Kidney tubule cell (primary cell): ENCODE data around the gene CRISPLD2.
"Not testable (repeated sequence)": the region's sequence is repeated elsewhere in the genome, so short reads cannot be mapped to it uniquely, and the experiment has no call there.

ENCODE experiments used
- DNase-seq: peaks from one replicate; pipeline ENCODE4 v3.0.0-alpha.2; 2018; ENCODE audit warnings: low spot score

Gene CRISPLD2

DNA sequence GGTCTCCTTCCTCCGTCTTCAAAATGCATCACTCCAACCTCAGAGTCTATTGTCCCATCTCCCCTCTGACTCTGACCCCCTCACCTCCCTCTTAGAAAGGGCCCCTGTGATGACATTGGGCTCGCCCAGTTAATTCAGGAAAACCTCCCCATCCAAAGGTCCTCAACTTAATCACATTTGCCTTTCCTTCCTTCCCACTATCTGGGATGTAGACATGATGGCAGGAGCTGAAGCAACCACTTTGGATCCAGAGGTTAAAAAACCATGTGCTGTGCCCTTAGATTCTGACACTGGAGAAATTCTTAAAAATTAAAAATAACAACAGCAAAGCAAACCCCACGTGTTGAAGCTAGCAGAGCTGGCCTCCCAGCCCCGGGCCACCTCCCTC is 111.3 kb downstream of the CRISPLD2 start:
- no peak for DNase-seq

DNA sequence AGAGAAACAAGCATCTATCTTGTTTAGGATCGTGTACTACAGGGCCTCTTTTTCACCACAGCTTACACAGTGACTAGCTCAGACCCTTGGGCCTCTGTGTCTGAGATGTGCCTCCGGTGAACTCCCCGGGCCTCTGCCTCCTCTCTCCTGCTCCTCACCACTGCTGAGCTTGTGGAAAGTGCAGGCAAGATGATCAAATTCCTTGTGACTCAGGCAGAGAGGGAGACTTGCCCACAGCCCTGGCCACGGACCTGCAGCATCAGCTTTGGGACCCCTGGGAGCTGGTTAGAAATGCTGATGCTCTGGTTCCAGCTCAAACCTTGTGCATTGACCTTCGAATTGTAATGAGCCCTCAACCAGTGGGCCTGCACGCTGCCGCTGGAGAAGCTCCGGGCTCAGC is 111.7 kb downstream of the CRISPLD2 start:
- no peak for DNase-seq

DNA sequence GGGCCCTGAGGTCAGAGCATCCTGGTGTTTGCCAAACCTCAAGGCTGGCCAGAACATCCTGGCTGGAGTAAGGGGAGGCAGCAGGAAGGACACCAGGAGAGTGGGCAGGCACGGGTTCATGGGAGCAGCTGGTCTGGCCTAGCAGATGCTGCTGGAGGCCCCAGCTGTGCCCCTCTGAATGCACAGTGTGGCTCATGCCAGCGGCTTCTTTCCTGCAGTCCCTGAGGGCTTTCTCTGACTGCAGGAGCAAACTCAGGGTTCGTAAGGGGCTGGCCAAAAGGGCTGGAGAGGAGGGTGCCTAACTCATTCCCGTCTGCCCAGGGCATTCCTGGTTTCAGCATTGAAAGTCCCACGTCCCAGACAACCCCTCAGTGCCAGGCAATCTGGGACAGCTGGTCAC is 112.9 kb downstream of the CRISPLD2 start:
- no peak for DNase-seq

DNA sequence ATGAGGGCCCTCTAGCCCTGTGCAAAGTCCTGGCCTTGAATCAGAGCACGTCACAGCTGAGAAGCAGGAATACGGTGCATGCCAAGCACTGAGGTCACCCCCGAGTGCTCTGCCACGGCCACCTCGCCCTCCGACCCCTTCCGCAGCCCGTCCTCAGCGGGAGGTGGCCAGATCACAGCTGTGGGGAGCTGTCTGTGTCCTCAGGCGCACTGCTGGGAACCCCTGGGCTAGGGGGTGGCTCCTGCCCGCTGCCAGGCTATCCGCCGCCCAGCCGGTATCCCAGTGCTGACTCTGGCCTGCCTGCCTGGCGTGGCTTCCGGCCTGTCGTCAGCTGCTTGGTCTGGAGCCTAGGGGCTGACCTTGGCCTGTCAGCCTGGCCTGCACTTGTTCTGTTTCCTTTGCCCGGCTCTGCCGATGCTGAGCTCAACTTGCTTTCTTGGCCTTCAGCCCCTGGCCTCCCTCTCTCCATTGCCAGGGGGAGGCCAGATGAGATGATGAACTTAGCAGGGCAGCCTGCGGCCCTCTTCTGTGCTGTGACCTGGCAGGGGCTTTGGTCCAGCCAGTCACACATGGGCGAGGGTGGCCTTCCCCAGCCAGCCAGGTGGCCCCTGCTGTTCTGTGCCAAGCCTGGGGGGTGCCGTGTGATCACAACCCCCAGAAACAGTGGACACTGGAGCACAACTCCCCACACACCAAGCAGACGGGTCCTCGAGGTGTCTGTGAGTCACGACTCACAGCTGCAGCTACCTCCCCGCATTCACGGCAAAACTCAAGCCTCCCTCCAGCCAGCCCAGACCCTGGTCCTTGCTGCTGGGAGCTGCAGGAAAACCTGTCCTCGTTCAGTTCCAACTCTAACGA is 114.2 kb downstream of the CRISPLD2 start:
- peak; percentile 18 for DNase-seq

DNA sequence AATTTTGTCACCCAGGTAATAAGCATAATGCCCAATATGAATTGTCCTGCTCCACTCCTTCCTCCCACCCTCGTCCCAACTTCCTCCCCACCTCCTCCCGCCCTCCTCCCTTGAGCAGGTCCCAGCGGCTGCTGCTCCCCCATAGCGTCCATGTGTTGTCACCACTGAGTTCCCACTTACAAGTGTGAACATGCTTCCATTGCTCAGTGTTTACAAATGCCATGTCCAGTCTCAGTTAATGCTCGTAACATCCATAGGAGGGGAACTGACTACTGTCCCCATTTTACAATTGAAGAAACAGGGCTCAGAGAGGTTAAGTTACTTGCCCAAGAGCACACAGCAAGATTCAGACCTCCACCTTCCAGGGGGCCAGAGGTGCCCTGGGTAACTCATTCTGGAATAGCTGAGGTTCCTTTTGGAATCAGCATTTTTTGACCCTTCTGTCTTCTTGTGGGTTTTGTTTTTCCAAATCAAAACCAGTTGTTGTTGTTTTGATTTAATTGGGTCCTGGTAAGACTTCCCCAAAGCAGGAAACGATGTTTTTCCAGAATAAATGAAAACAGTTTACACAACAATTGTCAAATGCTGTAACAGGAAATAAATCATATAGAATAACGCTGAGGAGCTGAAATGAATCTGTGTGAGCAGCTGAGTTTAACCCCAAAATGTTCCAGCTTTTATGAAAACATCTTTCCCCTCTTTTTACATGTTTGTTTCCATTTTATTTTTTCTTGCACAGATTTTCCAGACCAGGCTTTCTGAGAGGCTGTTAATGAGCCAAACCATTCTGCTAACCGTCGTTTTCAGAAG is 117.6 kb downstream of the CRISPLD2 start:
- DNase-seq = no peak

DNA sequence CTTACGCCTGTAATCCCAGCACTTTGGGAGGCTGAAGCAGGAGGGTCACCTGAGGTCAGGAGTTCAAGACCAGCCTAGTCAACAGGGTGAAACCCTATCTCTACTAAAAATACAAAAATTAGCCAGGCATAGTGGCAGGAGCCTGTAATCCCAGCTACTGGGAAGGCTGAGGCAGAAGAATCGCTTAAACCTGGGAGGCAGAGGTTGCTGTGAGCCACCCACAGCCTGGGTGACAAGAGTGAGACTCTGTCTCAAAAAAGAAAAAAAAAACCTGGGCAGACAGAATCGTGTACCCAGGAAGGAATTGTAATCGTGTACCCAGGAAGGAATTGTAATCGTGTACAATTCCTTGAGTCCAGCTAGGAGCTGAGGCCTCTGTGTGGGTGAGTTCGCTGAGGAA is 118.8 kb downstream of the CRISPLD2 start:
- DNase-seq = not testable (repeated sequence)

DNA sequence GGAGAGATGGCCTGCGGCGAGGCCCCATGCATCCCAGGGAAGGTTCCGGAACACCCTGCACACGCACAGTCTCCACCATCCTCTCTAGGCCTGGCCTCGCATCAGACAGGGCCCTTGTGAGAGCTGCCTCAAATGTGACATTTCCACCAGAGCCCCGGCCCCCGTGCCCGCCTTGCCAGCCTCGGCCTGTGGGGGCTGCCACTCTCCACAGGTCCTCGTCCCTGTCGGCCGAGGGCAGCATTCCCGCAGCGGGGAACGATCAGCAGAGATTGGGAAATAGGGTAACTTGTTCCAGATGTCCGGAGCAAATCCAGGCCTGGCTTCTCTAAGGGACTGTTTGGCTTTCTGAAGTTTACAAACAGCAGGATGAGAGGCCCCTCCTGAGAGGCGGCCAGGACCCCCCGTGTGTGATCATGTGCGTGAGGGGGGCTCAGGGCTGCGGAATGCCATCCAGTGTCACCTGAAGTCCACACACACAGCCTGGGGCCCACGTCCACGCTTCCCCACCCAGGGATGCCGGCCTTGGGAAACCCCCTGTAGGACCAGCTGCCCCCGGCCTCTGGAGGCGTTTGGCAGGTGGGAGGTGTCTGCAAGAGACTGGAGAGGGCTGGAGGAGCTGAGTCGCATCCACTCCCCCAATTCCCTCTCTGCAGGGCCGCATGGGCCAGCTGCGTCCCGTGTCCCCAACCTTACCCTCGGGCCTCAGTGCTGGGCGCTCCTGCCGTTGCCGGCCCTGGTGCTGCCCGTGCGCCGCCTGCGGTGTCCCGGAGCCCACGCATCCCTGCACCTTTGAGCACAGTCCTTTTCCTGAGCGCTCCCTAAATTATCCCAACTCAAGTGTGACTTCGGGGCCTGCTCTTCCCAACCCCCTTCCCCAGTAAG is 121.1 kb downstream of the CRISPLD2 start:
- no peak for DNase-seq

DNA sequence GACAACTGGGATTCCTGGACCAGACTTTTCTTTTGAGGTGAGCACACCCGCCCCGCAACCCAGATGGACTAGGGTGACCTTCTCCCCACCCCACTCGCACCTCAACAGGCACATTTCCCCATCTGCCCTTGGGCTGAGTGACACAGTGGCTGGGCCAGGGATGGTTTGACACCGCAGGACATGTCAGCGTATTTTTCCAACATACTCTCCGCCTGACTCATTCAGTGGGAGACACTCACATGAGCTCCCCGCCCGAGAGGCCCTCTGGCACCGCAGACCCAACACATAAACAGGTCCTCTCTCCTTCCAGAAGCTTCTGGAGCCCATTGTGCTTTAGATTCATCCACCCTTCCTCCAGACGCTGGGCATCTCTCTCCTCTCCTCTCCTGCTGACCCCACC is 122.1 kb downstream of the CRISPLD2 start:
- DNase-seq = no peak

DNA sequence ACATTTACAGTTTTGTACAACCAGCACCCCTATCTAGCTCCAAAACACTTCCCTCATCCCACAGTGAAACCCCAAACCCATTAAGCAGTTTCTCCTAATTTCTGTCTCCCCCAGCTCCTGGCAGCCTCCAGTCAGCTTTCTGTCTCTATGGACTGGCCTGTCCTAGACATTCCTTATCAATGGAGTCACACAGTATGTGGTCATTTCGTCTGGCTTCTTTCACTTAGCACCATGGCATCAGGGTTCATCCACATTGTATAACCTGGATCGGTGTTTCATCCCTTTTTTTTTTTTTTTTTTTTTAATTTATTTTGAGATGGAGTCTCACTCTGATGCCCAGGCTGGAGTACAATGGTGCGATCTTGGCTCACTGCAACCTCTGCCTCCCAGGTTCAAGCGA is 123.0 kb downstream of the CRISPLD2 start:
- peak; percentile 9 for DNase-seq

DNA sequence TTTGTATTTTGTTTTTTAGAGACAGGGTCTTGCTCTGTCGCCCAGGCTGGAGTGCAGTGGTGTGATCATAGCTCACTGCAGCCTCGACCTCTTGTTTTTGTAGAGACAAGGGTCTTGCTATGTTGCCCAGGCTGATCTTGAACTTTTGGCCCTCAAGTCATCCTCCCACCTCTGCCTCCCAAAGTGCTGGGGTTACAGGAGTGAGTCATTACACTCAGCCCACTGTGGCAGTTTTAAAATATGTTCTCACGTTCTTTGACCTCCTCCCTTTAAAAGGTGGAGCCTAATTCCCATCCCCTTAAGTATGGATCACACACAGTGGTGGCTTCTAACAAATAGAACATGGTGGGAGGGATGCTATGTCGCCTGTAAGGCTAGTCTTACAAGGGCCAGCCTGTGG is 123.8 kb downstream of the CRISPLD2 start:
- DNase-seq = no peak

DNA sequence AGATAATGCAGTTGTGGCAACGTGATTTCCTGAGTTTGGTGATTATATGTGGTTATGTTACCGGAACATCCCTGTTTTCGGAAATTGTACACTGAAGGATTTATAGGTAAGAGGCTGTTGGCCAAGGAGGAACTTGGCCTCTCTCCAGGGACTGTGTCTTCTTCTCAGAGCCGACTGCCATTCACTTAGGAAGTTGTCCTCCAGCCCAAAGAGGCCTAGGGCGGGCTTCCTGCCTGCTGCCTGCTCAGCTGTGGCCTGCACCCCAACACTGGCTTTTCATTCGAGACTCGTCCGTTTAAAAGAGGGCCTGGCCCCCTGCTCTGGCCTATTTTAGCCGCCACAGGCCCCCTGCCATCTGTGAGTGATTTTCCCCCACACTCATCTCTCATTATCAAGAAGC is 127.2 kb downstream of the CRISPLD2 start:
- no peak for DNase-seq

DNA sequence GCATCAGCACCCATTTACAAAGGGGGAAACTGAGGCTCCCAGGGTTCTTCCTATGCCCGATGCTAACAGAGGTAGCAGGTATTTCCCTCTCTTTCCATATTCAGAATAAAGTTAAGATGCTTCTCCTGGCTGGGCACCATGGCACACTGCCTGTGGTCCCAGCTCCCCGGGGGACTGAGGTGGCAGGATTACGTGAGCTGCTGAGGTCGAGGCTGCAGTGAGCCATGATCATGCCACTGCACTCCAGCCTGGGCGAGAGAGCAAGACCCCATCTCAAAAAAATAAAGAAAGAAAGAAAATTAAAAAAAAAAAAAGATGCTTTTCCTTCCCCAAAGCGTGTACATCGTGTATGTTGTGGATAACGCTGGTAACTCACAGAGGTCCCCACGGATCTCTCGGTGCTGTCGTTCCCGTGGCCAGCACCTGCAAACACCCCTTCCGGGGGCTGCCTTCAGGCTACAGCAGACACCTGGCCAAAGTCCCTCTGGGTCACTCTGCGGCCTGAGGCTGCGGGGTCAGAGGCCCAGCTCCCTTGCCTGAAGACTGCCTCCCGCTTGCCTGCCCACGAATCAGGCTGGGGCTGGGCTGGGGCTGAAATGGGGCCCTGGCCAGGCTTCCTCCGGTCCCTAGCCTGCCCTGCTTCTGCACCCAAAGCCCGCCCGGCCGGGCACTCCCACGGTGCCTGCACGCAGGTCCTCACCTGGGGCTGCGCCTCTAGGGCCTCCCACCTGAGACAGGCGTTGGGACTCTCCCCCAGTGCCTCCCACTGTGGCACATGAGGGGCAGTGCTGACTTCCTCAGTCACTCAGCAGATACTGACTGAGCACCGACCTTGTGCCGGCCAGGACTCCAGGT is 128.4 kb downstream of the CRISPLD2 start:
- DNase-seq = no peak

DNA sequence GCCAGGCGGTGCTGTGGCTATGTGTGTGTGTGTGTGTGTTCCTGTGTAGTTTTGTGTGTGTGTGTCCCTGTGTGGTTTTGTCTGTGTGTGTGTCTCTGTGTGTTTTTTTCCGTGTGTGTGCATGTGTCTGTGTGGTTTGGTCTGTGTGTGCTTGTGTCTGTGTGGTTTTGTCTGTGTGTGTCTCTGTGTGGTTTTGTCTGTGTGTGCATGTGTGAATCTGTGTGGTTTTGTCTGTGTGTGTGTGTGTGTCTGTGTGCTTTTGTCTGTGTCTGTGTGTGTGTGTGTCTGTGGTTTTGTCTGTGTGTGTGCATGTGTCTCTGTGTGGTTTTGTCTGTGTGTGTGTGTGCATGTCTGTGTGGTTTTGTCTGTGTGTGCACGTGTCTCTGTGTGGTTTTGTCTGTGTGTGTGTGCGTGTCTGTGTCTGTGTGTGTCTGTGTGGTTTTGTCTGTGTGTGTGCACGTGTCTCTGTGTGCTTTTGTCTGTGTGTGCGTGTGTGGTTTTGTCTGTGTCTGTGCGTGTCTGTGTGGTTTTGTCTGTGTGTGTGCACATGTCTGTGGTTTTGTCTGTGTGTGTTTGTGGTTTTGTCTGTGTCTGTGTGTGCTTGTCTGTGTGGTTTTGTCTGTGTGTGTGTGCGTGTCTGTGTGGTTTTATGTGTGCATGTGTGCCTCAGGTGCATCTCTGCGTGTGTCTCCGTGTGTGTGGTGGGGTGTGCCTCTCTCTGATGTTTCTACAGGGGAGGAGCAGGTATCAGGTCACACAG is 129.2 kb downstream of the CRISPLD2 start:
- DNase-seq = no peak

DNA sequence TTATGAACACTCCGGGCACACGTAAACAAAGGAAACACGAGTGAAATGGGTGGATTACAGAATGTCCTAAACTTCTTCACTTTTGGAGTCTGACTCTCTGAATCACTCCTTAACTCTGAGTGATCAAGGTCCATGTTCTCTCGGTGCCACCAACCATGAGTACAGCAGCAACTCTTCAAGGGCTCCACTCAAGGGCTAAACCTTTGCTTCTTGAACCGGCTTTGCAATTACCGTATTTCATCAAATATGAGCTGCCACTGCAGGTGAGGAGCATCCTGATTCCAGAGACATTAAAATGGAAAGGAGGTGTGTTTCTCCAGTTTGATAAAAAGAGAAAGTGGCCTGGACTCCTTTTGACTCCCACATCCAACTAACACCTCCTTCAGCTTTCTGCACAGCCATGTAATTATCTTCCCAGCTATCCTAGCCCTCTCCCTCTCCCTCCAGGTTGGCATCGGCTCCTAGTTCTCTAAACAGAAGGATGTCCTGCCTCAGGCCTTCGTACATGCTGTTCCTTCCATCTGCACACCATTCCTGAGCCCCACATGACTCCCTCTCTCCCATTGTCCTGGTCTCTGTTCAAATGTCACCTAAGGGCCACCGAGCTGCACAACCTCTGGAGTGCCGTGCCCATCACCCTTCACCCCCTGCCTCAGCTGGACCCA is 130.1 kb downstream of the CRISPLD2 start:
- DNase-seq = no peak

DNA sequence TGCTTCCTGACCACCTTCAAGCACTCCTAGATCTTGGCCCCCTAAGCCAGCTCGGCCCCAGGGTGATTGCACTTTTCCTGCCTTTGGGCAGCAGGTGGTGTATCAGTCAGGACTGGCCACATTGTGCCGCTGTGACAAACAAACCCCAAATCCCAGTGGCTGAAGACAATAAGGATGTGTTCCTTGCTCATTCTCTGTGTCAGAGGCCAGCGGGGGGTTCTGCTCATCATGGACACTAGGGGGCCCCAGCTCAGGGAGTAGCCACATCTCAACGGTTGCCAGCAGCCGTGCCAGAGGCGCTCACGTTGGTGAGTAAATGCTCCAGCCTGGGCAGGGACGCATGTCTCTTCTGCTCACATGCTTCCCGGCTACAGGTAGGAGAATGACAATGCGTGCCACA is 131.1 kb downstream of the CRISPLD2 start:
- peak; percentile 32 for DNase-seq

DNA sequence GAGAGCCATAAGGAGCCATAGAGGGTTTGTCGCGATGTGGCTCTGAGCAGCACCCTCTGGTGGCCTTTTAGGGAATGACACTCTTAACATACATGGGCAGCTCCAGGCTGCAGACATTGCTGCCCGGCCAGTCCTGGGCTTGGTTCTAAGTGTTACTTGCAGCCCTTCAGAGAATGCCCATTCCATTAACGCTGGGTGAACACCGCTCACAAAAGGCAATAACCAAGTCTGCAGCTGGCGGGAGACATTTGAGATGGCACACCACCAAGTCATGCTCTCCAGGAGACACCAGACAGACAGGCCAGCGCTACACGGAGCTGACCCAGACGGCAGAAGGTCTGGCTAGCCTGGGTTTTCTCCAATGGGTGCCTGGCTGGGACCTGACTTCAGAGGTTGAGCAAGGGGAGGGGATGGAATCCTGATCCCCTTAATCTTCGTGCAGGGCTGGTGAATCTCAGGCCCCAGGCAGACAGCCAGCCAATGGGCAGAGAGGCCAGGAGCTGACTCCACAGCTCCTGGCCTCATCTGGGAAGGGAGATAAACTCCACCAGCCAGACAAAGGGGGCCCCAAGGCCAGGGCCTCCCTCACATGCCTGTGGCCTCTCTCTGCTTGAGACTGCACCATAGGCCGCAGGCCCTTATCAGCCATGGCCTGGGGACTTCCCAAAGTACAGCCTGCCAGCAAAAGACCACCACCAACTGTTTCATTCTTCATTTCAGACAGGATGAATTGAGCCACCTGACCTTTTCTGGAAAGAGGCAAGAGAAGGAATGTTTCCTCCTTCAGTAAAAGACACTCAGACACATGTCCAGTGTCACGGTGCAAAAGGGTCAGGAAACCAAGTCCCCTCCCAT is 132.8 kb downstream of the CRISPLD2 start:
- peak; percentile 82 for DNase-seq

DNA sequence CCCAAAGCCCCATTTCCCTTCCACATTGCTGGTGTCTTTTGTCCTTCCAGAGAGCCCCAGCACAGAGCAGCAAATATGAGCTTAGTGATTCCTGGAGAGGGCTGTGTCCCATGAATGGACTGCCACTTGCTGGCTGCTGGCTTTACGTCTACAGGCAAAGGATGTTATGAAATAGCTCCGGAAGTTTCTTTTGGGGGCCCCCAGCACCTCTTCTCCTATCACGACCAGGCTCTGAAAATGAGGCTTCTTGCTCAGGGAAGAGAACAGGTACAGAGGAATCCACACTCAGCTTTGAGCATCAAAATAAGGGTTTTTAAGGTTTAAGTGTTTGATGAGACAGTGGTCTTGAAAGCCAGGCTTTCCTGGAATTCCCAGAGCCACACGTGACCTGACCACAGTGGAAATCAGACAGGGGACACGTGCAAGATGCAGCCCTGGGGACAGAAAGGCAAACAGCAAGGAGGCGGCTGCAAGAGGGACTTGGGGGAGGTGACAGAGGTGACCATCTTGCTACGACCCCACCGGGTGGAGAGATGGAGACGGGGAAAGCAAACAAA is 133.5 kb downstream of the CRISPLD2 start:
- no peak for DNase-seq

DNA sequence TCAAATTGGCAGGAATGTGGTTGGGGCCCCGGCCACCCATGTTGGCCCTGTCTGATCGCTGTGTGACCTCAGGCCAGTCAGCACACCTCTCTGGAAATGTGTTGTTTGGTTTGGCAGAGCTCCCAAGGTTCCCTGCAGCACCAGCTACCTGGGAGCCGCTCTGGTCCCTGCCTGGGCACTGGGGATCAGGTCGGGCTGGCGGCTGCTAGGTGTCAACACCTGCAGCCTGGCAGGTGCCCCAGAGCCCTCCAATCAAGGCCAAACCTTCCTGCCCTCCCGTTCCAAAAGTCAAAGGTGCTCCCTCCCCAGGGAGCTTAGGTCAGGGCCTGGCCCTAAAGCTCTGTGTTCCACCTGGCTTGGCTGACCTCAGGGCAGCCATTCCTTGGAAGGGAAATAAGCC is 135.6 kb downstream of the CRISPLD2 start:
- no peak for DNase-seq

DNA sequence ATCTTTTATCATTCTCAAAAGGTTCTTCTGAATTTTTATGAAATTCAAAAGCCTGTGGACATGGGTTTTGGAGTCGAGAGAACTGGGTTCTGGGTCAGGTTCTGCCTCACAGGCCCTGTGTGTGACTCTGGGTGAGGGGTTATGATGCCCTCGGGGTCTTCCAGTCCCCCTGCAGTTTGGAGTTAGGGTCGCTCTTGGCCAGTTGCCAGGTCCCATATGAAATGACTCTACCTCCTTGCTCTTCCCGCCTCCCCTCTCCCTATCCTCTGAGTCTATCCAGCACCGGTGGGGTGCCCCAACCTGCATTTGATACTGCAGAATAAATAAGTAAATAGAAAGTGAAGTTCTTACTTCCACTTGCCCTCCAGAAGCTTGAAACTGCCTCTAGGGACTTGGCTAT is 137.4 kb downstream of the CRISPLD2 start:
- no peak for DNase-seq
